Measurements from ENCODE around the gene CLPTM1L.

CLPTM1L gene

DNA sequence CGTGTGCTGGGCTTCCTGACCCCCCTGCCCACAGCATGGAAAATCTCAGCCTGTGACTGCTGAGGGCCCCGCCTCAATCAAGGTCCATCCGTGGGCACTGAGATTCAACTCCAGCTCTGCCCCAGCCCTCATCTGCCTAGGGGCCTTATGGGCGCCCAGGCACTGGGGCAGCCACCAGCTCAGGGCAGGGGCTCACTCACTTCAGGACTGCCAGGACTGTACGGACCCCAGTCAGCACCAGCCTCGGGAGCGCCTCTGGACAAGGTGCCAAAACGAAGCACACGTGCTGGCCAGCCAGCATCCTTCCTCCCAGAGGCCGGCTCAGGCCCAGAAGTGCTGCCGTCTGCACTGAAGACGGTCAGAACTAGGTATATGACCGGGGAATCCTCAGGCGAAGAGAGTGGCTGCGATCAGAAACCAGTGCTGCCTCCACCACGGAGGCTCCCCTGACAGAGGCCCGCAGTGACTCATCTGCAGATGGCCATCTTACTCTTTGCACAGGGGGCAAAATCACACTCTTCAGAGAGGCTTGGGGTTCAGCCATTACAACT lies 19.6 kb downstream of the CLPTM1L start:
- no peak for DNase-seq

- DNase-seq = no peak
Observed at GRCh38 chr5:1324719-1325190, 20.1 kb downstream of the CLPTM1L start.

GRCh38 chr5:1324301-1324700 lies 20.6 kb downstream of the CLPTM1L start:
- no peak for DNase-seq

GRCh38 chr5:1323803-1324173 lies 21.1 kb downstream of the CLPTM1L start:
- DNase-seq = no peak

- peak in 1 of 5 experiments; percentile 0 for DNase-seq
Observed at GRCh38 chr5:1322955-1323802, 21.7 kb downstream of the CLPTM1L start.

- peak in 1 of 5 experiments; percentile 0 for DNase-seq
Observed at GRCh38 chr5:1322036-1322900, 22.6 kb downstream of the CLPTM1L start.

- no peak for DNase-seq
Observed at GRCh38 chr5:1321576-1321975, 23.3 kb downstream of the CLPTM1L start.

DNA sequence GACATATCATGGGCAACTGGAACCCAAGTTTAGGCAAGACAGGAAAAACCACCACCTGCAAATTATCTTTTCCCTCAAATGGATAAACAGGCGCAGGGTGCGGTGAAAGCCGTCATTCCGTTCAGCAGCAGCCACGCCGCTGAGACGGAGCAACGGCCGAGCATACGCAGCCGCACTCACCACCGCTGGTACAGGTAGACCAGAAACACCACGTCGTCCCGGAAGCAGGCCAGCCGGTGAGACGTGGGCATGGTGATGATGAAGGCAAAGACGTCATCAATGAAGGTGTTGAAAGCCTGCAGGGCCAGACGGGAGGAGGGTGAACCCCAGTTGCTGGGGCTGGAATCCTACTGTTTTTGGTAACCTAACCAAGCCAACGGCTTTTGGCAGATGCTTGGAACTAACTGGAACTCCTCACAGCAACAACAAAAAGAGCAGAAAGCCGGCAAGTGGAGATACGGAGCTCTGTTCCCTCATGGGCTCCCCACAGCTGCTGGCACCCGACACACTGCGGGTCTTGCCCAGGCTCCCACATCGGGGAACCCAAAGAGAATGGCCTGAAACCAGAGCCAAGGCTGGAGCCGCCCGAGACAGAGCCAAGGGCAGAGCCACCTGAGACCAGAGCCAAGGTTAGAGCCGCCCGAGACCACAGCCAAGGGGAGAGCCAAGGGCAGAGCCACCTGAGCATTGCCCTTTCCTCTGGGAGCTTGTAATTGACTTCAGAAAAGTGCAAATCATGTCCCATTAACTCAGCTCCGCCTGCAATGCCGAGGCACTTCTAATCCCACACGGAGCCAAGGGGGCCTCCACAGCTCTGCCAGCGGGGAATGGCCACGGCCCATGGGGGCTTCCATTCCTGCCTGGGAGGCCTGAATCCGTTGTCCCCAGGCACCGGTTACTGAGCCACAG lies 24.2 kb downstream of the CLPTM1L start:
- no peak for DNase-seq

GRCh38 chr5:1319436-1320256 lies 25.3 kb downstream of the CLPTM1L start:
- peak in 1 of 5 experiments; percentile 0 for DNase-seq

DNA sequence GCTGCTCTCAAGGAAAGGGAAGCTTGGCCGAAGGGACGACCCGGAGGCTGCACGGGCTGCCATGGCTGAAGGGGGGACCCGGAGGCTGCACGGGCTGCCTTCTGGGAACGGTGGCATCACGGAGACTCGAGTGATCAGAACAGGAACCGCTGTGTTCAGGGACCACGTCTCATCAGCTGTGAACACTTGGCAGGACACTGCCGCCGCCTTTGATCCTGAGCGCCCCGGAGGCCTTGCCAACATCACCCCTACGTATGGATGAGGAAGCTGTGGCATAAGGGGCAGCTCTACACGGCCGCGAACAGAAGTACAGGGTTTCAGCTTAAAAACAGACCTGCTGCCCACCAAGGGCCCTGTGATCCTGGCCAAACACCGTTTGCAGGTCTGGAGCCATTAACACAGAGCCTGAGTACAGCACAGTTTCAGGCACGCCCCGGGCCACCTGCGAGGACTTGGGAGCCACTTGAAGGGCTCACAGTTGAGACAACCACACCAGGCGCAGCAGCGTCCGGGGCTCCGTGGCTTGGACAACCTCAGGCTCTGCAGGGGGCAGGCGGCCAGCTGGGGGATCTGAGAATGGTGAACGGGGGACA lies 26.1 kb downstream of the CLPTM1L start:
- DNase-seq = peak in 1 of 5 experiments; percentile 0

- no peak for DNase-seq
Observed at GRCh38 chr5:1317921-1318565, 26.9 kb downstream of the CLPTM1L start.

DNA sequence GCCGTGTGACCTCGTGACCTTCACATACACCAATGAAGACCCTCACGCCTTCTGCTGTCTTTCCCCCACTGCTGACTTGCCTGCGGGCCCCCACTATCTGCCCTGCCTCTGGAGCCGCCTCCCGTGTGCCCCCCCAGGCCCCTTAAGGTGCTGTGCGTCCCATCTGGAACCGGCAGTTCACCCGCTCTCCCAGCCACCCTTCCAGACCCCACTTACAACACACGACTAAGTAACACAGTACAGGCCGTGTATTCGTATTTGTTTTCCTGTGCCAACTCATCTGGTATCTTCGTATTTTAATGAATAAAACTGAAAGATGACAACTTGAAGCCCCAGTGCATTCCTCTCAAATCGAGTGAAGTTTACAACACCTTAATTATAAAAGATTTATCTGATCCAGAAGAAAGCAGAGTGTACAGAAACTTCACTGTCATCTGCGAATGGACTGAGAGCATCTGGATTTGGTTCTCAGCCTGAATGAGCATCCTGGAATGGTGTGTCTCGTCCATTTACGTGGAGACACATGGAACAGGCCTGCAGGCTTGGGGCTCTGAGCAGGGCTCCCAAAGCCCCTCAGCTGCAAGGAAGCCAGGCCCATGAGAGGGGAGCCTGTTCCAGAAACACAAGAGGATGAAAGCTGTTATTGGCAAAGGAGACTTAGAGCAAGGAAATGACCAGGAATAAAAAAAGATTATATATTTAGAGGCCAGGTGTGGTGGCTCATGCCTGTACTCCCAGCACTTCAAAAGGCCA lies 28.1 kb downstream of the CLPTM1L start:
- DNase-seq = no peak

GRCh38 chr5:1315709-1316587 lies 29.0 kb downstream of the CLPTM1L start:
- peak in 4 of 5 experiments; percentile 4 to 95 (median 50) for DNase-seq

DNA sequence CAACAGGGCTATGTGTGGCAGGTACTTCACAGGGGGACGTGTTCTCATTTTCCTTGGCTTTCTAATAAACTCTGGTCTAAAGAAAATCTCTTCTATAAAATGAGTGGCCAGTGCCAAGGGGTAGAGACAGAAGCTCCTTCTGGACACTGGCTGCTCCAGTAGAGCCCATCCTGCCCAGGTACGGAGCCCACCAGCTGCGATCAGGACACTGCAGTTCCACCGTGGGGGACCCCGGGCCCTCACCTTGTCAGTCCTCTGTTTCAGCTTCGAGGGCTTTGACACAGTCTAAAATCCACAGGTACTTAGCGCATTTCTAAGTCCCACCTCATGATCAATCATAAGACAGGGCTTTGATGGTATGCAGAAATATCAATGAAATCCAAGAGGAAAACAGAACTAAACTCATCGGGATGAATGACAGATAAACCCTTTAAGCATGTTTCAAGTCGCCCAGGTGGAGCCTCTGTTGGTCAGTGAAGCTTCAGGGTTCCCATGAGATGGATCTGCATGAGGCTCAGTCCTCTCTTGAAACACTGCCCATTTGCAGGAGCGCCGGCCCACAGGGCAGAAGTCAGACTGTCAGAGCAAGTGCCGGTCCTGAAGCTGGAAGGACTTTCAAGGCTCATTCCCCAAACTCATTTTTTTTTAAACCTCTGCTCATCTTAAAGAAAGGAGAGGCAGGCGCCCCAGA lies 29.7 kb downstream of the CLPTM1L start:
- peak in 1 of 5 experiments; percentile 0 for DNase-seq

- no peak for DNase-seq
Observed at GRCh38 chr5:1314564-1314982, 30.3 kb downstream of the CLPTM1L start.

DNA sequence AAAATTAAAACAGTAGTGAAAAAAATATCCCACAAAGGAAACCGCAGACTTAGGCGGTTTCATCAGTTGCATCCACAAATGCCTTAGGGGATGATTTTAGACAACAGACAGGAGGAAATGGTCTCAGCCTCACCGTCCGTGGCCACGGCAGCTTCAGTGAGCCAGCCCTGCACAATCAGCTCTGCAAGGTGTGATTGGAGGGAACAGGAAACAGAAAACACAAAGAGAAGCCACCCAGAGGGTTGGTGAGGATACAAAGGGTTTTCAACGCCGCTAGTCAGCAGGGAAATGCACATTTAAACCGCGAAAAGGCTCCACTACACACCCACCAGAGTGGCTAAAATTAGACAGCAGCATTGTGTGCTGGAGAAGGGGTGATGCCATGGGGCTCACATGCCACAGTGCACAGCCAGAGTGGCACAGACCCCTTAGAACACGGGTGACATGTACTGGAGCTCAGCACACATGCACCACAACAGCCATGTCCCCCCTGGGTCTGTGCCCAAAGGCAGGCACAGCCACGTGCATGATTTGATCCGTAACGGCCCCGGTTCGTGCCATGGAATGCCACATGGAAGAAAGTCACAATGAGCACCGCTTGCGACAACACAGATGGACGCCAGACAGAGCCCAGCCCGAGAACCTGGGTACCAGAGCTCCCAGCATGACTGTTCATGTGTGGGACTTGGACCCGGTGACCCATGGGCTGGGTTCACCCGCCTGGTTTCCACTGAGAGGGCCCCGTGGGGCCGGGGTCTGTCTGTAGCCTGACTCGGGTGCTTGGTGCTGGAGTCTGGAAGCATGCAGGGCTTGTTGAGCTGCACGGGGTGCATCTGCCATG lies 31.7 kb downstream of the CLPTM1L start:
- peak in 3 of 5 experiments; percentile 1 to 94 (median 77) for DNase-seq

DNA sequence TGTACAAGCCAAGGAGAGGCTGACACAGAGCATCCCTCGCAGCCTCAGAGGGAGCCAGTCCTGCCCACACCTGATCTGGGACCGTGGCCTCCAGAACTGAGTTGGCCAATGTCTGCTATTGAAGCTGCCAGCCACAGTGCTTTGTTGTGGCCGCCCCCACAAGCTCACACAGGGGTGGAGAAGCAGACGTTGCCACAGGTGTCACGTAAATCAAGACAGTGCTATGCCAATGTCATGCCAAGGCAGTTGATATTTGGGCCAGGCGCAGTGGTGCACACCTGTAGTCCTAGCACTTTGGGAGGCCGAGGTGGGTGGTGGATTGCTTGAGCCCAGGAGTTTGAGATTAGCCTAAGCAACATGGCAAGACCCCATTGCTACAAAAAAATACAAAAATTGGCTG lies 32.7 kb downstream of the CLPTM1L start:
- peak in 4 of 5 experiments; percentile 0 to 72 (median 48) for DNase-seq
